Measurements from ENCODE around the gene C18orf32.

GRCh38 chr18:49472459-49472858, 14.6 kb downstream of the C18orf32 start:
- TF ChIP-seq, protein P1, sequence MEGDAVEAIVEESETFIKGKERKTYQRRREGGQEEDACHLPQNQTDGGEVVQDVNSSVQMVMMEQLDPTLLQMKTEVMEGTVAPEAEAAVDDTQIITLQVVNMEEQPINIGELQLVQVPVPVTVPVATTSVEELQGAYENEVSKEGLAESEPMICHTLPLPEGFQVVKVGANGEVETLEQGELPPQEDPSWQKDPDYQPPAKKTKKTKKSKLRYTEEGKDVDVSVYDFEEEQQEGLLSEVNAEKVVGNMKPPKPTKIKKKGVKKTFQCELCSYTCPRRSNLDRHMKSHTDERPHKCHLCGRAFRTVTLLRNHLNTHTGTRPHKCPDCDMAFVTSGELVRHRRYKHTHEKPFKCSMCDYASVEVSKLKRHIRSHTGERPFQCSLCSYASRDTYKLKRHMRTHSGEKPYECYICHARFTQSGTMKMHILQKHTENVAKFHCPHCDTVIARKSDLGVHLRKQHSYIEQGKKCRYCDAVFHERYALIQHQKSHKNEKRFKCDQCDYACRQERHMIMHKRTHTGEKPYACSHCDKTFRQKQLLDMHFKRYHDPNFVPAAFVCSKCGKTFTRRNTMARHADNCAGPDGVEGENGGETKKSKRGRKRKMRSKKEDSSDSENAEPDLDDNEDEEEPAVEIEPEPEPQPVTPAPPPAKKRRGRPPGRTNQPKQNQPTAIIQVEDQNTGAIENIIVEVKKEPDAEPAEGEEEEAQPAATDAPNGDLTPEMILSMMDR (IDR thresholded peaks at IDR 0.05) = no peak
- TF ChIP-seq POLR2A (IDR thresholded peaks at IDR 0.05) = no peak

Data from right lobe of liver (tissue), 4 donors.